PC-3 (cell line): ENCODE results near the gene ICAM2. TPM values are rescaled to one million over a fixed set of nuclear protein-coding genes. Genes with fewer than 3 reads are reported as not detected.

Experiments
- ATAC-seq: fragments of 200-7000 bp; cut with Tn5 transposase; 2 replicates; pipeline ENCODE4 v1.9.1; 2020; ENCODE audit warnings: mild to moderate bottlenecking, moderate library complexity
- BruUV-seq: library from RNA; stranded (reverse); fragments of 400-500 nt; replicated peaks from 2 replicates; lab custom pipeline; 2021; lab: Mats Ljungman, UMichigan
- CTCF ChIA-PET: fragments of 300-600 bp; sonication (Branson Sonifier 250); formaldehyde crosslinking; loops from one replicate; lab custom pipeline; 2022; ENCODE audit warnings: antibody characterized with exemption; lab: Charles Lee
- POLR2A ChIA-PET: fragments of 300-600 bp; sonication (Branson Sonifier 250); formaldehyde crosslinking; loops from one replicate; lab custom pipeline; 2022; ENCODE audit warnings: antibody characterized with exemption; ENCODE audit not compliant: unreplicated experiment; lab: Charles Lee
- DNase-seq: peaks from one replicate; pipeline ENCODE4 v3.0.0-alpha.2; 2015
- H2AFZ ChIP-seq: fragments of 300-600 bp; sonication (generic); 2 replicates; pipeline ENCODE4 v1.6.0; 2016; ENCODE audit warnings: antibody characterized with exemption, low read length
- H3F3A ChIP-seq: fragments of 300-600 bp; sonication (generic); one replicate; pipeline ENCODE4 v1.6.0; 2017; ENCODE audit warnings: antibody characterized with exemption, low read length, control low read depth, mild to moderate bottlenecking; ENCODE audit not compliant: unreplicated experiment
- H3K27ac ChIP-seq: fragments of 300-600 bp; sonication (generic); 2 replicates; pipeline ENCODE4 v1.5.1; 2016; ENCODE audit warnings: mild to moderate bottlenecking, low read length
- H3K27me3 ChIP-seq: fragments of 300-600 bp; sonication (generic); 2 replicates; pipeline ENCODE4 v1.6.1; 2016; ENCODE audit warnings: low read length, mixed read lengths
- H3K36me3 ChIP-seq: fragments of 300-600 bp; sonication (generic); 2 replicates; pipeline ENCODE4 v1.6.1; 2016; ENCODE audit warnings: low read depth, mixed run types, low read length, mixed read lengths
- H3K4me1 ChIP-seq: fragments of 300-600 bp; sonication (generic); 2 replicates; pipeline ENCODE4 v1.5.1; 2016; ENCODE audit warnings: low read length; ENCODE audit not compliant: insufficient read depth
- H3K4me2 ChIP-seq: fragments of 300-600 bp; sonication (generic); 2 replicates; pipeline ENCODE4 v1.6.0; 2016; ENCODE audit warnings: low read length
- H3K4me3 ChIP-seq: fragments of 300-600 bp; sonication (generic); 2 replicates; pipeline ENCODE4 v1.5.1; 2016; ENCODE audit warnings: mild to moderate bottlenecking, low read length, mixed read lengths
- H3K79me2 ChIP-seq: fragments of 300-600 bp; sonication (generic); 2 replicates; pipeline ENCODE4 v1.6.1; 2017; ENCODE audit warnings: low read length, mixed read lengths
- H3K9ac ChIP-seq: fragments of 300-600 bp; sonication (generic); 2 replicates; pipeline ENCODE4 v1.6.0; 2016; ENCODE audit warnings: mild to moderate bottlenecking, low read length
- H3K9me2 ChIP-seq: fragments of 300-600 bp; sonication (generic); replicated peaks from 2 replicates; pipeline ENCODE4 v1.6.1; 2016; ENCODE audit warnings: mixed run types, low read length, mixed read lengths
- H3K9me3 ChIP-seq: fragments of 300-600 bp; sonication (generic); 2 replicates; pipeline ENCODE4 v1.6.1; 2016; ENCODE audit warnings: low read length, mixed read lengths
- H4K20me1 ChIP-seq: fragments of 300-600 bp; sonication (generic); 2 replicates; pipeline ENCODE4 v1.6.1; 2016; ENCODE audit warnings: low read length, mixed read lengths
- CTCF ChIP-seq: fragments of 300-600 bp; sonication (generic); conservative IDR thresholded peaks from 2 replicates; pipeline ENCODE4 v1.5.1; 2017; ENCODE audit warnings: antibody characterized with exemption, low read depth, mild to moderate bottlenecking, low read length
- EZH2 ChIP-seq: fragments of 300-600 bp; sonication (generic); IDR thresholded peaks from one replicate; pipeline ENCODE4 v1.6.1; 2017; ENCODE audit warnings: antibody characterized with exemption, mild to moderate bottlenecking, low read length; ENCODE audit not compliant: unreplicated experiment
- EZH2phosphoT487 ChIP-seq: fragments of 300-600 bp; sonication (generic); IDR thresholded peaks from 2 replicates; pipeline ENCODE4 v1.6.1; 2018; ENCODE audit warnings: mild to moderate bottlenecking, antibody characterized with exemption, low read length, borderline replicate concordance
- intact Hi-C: fragments of 100-400 bp; cut with micrococcal nuclease; formaldehyde crosslinking; loops from 2 replicates; pipeline ENCODE4 v1.9.0; 2023
- total RNA-seq: library from RNA; depleted of rRNA; stranded (reverse); fragments of >200 nt; gene quantifications from 2 replicates; pipeline ENCODE4 v1.2.3, GENCODE V29; 2014

Gene ICAM2
- total RNA-seq, 1 experiment from 2014 or later = not detected

- DNase-seq (no peak), ATAC-seq (no peak)
- Histone ChIP-seq H4K20me1 (no peaks in the 10 kb centered on the region), H2AFZ (peak overlapping the region; percentile 59), H3K4me1 (peaks cover 12% of the 10 kb centered on the region), H3K4me3 (no peak overlapping the region), H3K79me2 (no peaks in the 10 kb centered on the region), H3F3A (no peaks in the 10 kb centered on the region), H3K9me2 (no peaks in the 10 kb centered on the region), H3K9me3 (no peaks in the 10 kb centered on the region), H3K9ac (no peak overlapping the region), H3K27ac (no peak overlapping the region), H3K36me3 (no peaks in the 10 kb centered on the region), H3K27me3 (peaks cover 15% of the 10 kb centered on the region), H3K4me2 (0 out of 2 replicates have a peak overlapping the region, but pooled peaks have one; percentile 10)
- ChIA-PET POLR2A (no interaction called here), CTCF (no interaction called here)
- BruUV-seq = no TSS peak
- TF ChIP-seq CTCF = no peak
- TF ChIP-seq EZH2 = no peak
- no peak for TF ChIP-seq EZH2phosphoT487
- intact Hi-C loops = loop anchor here (2.0 kb wide), 1 partner anchor 70 kb away; the partner anchor contains the start of gene GH1
These were observed 31.5 kb downstream of the ICAM2 start for GRCh38 chr17:63988741-63989621.

- H3K36me3 ChIP-seq = no peaks in the 10 kb centered on the region
- no peaks in the 10 kb centered on the region for H3K9me2 ChIP-seq
- peaks cover 14% of the 10 kb centered on the region for H3K27me3 ChIP-seq
- ATAC-seq = no peak
- DNase-seq = no peak
- intact Hi-C loops = loop anchor here (2.0 kb wide), 1 partner anchor 69 kb away; the partner anchor contains the start of gene GH1
- H4K20me1 ChIP-seq = no peaks in the 10 kb centered on the region
- no peak overlapping the region for H3K4me2 ChIP-seq
- ChIA-PET CTCF (no interaction called here), POLR2A (no interaction called here)
- H3K27ac ChIP-seq = no peak overlapping the region
- H3F3A ChIP-seq = no peaks in the 10 kb centered on the region
- no peak overlapping the region for H2AFZ ChIP-seq
- H3K4me3 ChIP-seq = no peak overlapping the region
- H3K79me2 ChIP-seq = no peaks in the 10 kb centered on the region
- TF ChIP-seq CTCF (no peak), EZH2phosphoT487 (no peak), EZH2 (no peak)
- no TSS peak for BruUV-seq
- no peak overlapping the region for H3K9ac ChIP-seq
- no peaks in the 10 kb centered on the region for H3K9me3 ChIP-seq
- H3K4me1 ChIP-seq = peaks cover 12% of the 10 kb centered on the region
These were observed 32.3 kb downstream of the ICAM2 start for GRCh38 chr17:63988127-63988478.
